Inflammatory macrophage treated with lipopolysaccharide for 1 hour (primary cell): Measurements from ENCODE around the gene MFSD2A.
"Not testable (repeated sequence)": the region's sequence is repeated elsewhere in the genome, so short reads cannot be mapped to it uniquely, and the experiment has no call there.

Source experiments
- DNase-seq, 2 donors: peaks; one replicate each; pipeline ENCODE4 v3.0.0-alpha.2; 2020 to 2022

MFSD2A gene

DNA sequence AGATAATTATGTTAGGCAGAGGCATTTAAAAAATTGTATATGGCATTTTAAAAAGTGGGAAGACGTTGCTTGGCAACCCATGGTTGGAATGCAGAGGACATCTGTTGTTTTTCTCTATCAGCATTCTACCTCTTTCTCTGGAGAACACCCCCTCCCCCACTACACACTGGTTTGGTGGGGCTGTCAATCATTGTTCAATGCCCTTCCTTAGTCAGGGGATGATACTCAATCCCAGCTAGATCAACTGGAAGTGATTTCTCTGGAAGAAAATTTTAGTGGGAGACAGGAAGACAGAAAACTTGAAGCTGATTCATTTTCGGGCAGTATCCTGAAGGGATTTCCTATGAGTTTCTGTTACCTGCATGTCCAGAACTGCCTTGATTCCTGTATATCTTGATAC is 49.9 kb downstream of the MFSD2A start:
- DNase-seq: no peak

DNA sequence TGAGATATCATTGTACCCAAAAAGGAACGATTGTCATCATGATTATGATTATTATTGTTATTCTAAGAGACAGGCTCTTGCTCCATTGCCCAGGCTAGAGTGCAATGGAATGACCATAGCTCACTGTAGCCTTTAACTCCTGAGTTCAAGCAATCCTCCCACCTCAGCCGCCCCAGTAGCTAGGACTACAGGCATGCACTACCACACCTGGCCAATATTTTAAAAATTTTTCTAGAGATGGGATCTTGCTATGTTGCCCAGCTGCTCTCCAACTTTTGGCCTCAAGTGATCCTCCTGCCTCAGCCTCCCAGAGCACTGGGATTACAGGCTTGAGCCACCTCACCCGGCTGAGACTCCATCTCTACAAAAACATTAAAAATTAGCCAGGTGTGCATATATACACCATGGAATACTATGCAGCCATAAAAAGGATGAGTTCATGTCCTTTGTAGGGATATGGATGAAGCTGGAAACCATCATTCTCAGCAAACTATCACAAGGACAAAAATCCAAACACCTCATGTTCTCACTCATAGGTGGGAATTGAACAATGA is 52.6 kb downstream of the MFSD2A start:
- DNase-seq: not testable (repeated sequence)

DNA sequence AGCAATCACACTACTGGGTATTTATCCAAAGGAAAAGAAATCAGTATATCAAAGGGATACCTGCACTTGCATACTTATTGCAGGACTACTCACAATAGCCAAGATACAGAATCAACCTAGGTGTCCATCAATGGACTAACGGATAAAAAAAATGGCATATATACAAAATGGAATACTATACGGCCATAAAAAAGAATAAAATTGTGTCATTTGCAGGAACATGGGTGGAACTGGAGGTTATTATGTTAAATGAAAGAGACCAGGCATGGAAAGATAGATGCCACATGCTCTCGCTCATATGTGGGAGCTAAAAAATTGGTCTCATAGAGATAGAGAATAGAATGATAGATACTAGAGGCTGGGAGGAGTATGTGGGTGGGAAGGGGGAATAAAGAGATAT is 56.3 kb downstream of the MFSD2A start:
- no peak for DNase-seq

DNA sequence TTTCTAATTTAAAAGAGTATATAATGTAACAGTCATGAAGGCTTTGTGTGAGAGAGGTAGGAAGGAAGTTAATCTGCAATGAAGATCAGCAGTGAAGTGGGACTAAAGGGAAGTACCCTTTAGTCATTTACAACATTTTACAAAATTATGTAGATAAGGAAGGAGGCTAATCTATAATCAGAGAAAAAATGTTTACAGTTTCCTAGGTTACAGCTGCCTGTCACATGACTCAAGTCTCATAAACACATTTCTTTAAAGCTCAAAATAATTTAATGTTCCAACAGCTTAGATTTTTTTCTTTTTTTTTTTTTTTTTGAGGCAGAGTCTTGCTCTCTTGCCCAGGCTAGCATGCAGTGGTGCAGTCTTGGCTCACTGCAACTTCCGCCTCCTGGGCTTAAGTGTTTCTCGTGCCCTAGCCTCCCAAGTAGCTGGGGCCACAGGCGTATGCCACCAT is 59.3 kb downstream of the MFSD2A start:
- DNase-seq: peak in 1 of 2 donors; percentile 39

DNA sequence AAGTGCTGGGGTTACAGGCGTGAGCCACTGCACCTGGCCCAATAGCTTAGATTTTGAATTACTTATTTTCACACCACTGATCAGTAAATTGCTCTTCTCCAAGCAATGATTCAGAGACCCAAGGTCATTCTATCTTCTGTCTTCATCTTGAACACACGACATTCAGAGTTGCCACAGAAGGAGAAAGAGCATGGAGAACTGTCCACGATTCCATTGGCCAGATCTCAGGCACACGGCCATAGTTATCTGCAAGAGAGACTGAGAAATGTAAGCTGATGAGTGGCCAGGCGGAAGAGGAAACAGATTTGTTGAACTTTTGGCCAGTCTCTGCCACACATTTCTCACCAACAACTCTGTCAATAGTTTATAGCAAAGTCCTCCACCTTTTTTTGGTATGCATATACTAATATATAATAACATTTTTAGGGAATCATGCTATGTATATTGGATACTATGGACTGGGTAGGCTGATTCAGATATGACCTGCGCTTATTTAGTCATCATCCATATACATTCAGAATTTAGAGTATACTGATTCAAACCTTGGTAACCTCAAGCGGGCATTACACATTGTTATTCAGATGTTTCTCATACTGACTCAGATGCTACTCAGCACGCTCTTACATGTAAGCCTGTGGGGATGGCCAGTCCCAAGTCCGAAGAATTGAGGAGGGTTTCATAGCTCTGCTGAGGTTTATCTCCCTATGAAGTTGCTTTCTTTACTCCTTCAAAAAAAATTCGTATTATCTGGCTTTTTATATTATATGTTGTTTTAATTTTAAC is 60.1 kb downstream of the MFSD2A start:
- no peak for DNase-seq

DNA sequence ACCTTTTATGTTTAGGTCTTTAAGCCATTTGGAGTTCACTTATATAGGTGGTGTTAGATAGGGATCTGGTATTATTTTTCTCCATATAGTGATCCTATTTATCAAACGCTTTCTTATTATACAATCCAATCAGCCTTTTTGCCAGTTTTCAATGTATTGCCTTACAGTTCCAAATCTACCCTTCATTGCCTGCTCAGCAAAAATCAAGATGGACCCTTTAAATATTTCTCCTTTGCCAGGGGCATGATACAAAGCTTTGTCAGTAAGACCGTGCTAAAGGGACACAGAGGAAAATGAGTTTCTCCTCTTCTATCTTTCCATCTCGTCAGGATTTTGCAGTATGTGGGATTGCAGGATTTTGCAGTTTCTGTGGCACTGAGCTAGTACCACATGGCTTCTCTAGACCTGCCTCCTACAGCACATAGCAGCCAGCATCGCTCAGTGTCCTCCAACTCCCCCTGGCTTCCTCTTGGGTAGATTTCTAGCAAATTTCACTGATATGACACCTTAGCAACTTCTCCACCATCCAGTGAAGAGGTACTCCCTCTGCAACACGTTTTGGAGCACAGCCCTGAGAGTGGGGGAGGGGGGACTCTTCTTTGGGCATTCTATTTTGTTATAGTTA is 63.1 kb downstream of the MFSD2A start:
- DNase-seq: no peak
